Measurements from ENCODE around the gene PLGLB1. TPM values are rescaled to one million over a fixed set of nuclear protein-coding genes. Genes with fewer than 3 reads are reported as not detected.
"Not testable (repeated sequence)": the region's sequence is repeated elsewhere in the genome, so short reads cannot be mapped to it uniquely, and the experiment has no call there.

PLGLB1 gene
- 8.4 to 9.3 TPM (median 8.8 TPM) in 3 replicates for total RNA-seq

DNA sequence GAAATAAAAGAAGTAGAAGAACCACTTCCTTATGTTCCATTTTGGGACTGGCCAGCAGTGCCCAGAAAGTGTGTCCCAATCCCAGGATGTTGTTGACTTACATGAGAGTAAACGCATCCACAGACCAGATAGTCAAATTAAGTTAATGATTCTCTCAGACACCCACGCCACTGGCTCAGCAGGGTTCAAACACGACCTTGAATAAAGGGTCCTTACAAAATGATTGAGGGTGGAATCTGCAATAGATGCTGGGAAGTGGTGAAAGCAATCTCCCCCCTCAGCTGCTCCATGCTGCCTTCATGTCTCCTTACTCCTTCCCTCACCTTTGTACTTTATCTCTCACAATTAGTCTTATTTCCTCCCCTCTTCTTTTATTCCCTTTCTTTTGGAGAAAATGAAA, at the start of gene PLGLB1:
Gene PLGLB1, minus strand, starts transcription at position 101 of the 400 bp plus-strand sequence. Its CDS starts 61 bp downstream, at position 40.
- not testable (repeated sequence) for H3K27me3 Mint-ChIP-seq (ENCODE audit: low read depth); H3K4me1 Mint-ChIP-seq; H3K36me3 Mint-ChIP-seq; H3K9me3 Mint-ChIP-seq; H3K27ac Mint-ChIP-seq; DNase-seq (ENCODE audit: low spot score in 2 of 2, unreplicated experiment in 2 of 2); H3K4me3 Mint-ChIP-seq

DNA sequence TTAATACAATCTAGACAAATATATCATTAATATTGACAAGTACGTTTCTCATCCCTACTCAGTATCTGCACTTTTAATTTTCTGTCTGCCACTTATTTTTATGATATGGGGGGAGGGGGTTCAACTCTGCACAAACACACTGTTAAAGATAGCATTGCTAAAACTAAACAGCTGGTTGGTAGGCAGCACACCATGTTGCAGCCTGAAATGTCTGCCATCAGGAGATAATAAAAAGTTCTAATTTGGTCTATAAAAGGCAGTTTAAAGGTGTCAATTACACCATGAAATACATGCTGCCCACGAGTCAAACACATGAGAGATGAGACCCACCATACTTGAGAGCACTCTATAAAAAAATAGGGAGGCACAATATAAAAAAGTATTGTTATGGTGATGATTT, 42.7 kb upstream of the PLGLB1 start:
- not testable (repeated sequence) for DNase-seq (ENCODE audit: low spot score in 2 of 2, unreplicated experiment in 2 of 2); H3K9me3 Mint-ChIP-seq; H3K27ac Mint-ChIP-seq; H3K36me3 Mint-ChIP-seq; H3K4me3 Mint-ChIP-seq; H3K27me3 Mint-ChIP-seq (ENCODE audit: low read depth); H3K4me1 Mint-ChIP-seq

DNA sequence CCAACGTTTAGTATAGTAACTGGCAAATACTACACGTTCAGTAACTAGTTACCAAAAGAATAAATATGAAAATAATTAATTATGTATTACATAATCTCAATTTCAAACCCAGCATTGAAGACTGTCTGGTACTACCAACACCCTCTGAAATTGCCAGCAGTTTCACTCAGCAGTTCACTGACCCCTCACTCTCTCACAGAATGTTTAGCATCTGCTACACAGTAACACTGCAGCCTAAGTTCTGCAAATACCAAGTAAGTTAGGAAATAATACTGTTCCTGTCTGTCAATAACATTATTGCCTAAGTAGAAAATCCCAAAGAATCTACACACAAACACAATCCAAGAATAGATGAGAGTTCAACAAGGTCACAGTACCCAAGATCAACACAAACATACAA, 41.8 kb upstream of the PLGLB1 start:
- not testable (repeated sequence) for H3K4me3 Mint-ChIP-seq; H3K27ac Mint-ChIP-seq; H3K9me3 Mint-ChIP-seq; DNase-seq (ENCODE audit: low spot score in 2 of 2, unreplicated experiment in 2 of 2); H3K36me3 Mint-ChIP-seq; H3K4me1 Mint-ChIP-seq; H3K27me3 Mint-ChIP-seq (ENCODE audit: low read depth)

DNA sequence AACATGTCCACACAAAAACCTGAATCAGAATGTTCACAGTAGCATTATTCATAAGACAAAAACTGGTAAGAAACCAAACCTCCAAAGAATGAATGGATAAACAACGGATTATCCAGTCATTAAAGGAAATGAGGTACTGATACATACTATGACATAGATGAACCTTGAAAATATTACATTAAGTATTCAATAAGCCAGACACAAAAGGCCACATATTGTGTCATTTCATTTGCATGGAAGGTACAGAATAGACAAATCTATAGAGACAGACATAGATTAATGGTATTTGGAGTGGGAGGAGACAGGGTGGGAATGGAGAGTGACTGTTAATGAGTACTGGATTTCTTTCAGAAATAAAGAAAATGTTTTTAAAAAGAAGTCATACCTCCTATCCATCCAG, 39.9 kb upstream of the PLGLB1 start:
- H3K4me1 Mint-ChIP-seq; H3K27me3 Mint-ChIP-seq (ENCODE audit: low read depth); H3K9me3 Mint-ChIP-seq; H3K4me3 Mint-ChIP-seq; DNase-seq (ENCODE audit: low spot score in 2 of 2, unreplicated experiment in 2 of 2); H3K36me3 Mint-ChIP-seq; H3K27ac Mint-ChIP-seq: not testable (repeated sequence)

DNA sequence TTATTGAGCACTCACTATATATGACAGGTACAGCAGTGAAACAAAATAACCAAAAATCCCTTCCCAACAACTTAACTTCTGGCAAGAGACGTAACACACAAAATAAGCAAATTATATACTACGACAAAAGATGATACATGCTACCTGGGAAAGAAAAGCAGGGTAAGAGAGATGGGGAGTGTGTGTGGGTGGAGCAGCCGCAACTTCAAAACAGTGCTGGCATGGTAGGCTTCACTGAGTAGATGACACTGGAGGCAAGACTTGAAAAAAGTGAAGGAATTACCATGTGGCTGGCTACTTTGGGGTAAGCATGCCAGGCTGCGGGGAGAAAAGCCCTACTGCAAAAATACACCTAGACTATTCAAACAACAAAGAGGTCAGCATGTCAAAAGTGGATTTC, 36.0 kb upstream of the PLGLB1 start:
- H3K4me3 Mint-ChIP-seq; H3K9me3 Mint-ChIP-seq; H3K27ac Mint-ChIP-seq; H3K4me1 Mint-ChIP-seq; DNase-seq (ENCODE audit: low spot score in 2 of 2, unreplicated experiment in 2 of 2); H3K36me3 Mint-ChIP-seq; H3K27me3 Mint-ChIP-seq (ENCODE audit: low read depth): not testable (repeated sequence)

DNA sequence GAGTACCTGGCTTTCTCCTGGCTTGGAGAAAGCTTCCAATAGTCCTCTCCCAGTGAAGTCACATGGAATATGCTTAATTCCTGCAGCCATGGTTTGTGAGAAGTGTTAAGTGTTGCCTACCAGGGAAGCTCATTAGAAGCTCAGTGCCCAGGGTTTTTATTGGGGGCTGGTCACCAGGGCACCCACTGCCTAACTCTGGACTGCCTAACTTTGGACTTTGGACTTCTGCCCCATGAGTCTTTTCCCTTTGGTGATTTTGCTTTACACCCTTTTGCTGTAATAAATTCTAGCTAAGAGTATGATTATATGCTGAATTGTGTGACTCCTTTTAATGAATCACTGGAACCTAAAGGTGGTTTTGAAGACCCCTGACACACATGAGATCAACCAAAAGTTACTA, 35.2 kb upstream of the PLGLB1 start:
- DNase-seq (ENCODE audit: low spot score in 2 of 2, unreplicated experiment in 2 of 2); H3K36me3 Mint-ChIP-seq; H3K27me3 Mint-ChIP-seq (ENCODE audit: low read depth); H3K4me3 Mint-ChIP-seq; H3K27ac Mint-ChIP-seq; H3K4me1 Mint-ChIP-seq; H3K9me3 Mint-ChIP-seq: not testable (repeated sequence)

DNA sequence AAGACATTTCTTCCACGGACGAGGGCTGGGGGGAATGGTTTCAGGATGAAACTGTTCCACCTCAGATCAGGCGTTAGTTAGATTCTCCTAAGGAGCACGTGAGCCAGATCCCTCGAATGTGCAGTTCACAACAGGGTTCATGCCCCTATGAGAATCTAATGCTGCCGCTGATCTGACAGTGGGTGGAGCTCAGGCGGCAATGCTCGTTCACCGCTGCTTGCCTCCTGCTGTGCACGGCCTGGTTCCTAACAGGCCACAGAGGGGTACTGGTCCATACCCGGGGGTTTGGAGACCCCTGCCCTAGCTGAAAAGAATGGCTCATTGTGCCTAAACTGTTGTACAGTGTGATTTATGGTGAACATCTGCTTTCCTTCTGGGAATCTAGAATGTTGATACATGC, 34.8 kb upstream of the PLGLB1 start:
- not testable (repeated sequence) for H3K4me3 Mint-ChIP-seq; DNase-seq (ENCODE audit: low spot score in 2 of 2, unreplicated experiment in 2 of 2); H3K36me3 Mint-ChIP-seq; H3K27ac Mint-ChIP-seq; H3K4me1 Mint-ChIP-seq; H3K27me3 Mint-ChIP-seq (ENCODE audit: low read depth); H3K9me3 Mint-ChIP-seq

DNA sequence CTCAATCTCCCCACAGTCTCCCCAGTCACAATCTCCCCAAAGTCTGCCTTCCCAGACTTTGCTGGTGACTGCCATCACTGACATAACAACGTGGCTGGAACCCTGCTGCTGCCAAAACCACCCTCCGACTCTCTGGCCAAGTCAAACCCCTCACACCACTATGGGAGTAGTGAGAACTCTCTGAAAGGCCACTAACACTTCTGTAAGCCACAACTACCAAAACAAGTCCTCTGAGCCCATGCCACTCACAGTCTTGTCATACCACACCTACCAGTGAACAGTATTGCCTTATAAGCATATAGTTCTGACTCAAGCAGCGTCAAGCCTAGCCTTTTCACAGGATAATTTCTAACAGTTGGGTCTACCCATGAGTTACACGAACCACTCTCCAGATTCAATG, 32.7 kb upstream of the PLGLB1 start:
- H3K36me3 Mint-ChIP-seq; H3K27ac Mint-ChIP-seq; DNase-seq (ENCODE audit: low spot score in 2 of 2, unreplicated experiment in 2 of 2); H3K9me3 Mint-ChIP-seq; H3K4me1 Mint-ChIP-seq; H3K4me3 Mint-ChIP-seq; H3K27me3 Mint-ChIP-seq (ENCODE audit: low read depth): not testable (repeated sequence)

DNA sequence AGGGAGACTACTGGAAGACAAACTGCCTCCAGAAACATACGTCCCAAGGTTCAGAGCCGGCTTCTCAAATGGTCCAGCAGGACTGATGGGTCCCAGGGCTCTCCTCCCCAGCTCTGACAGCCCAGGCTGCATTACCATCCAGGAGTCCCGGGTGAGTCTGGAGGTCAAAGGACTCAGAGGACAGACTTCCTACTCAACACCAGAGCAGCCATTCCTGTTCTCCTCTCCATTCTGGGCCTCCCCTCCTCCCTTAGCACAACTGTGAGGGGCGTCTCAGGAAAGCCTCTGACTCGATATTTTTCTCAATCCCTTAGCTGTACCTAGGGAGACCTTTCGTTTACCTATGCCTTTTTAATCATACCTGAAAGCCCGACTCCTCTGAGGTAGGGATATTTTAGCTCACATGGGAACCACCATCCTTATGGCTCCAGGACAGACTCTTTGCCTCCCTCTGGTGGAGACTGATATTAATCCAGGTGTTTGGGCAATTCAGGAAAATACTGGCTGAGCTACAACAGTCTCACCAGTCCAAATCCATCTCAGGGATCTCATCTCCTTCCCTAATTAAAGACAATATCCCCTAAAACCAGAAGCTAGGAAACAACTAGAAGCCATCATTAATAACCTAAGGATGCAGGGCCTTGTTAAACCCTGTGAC, 19.8 kb upstream of the PLGLB1 start:
- H3K27ac Mint-ChIP-seq; H3K4me1 Mint-ChIP-seq; H3K27me3 Mint-ChIP-seq (ENCODE audit: low read depth); H3K4me3 Mint-ChIP-seq; DNase-seq (ENCODE audit: low spot score in 2 of 2, unreplicated experiment in 2 of 2); H3K36me3 Mint-ChIP-seq; H3K9me3 Mint-ChIP-seq: not testable (repeated sequence)

DNA sequence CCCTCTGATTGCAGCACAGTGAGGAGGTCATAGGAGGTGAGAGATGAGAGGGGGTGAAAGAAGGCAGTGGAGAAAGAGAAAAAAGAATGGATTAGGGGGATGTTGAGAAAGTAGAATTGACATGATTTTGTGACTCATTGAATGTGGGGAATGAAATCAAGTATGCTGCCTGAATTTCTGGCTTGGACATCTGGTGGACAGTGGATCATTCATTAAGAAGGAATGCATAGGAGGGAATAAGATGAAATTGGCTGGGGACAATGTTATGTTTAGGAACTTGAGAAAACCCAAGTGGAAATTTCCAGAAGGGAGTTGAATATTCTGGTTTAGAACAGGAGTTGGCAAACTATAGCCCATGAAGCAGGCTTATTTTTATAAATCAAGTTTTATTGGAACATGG, 7.0 kb upstream of the PLGLB1 start:
- H3K36me3 Mint-ChIP-seq; H3K27ac Mint-ChIP-seq; H3K9me3 Mint-ChIP-seq; H3K27me3 Mint-ChIP-seq (ENCODE audit: low read depth); H3K4me1 Mint-ChIP-seq; H3K4me3 Mint-ChIP-seq; DNase-seq (ENCODE audit: low spot score in 2 of 2, unreplicated experiment in 2 of 2): not testable (repeated sequence)

DNA sequence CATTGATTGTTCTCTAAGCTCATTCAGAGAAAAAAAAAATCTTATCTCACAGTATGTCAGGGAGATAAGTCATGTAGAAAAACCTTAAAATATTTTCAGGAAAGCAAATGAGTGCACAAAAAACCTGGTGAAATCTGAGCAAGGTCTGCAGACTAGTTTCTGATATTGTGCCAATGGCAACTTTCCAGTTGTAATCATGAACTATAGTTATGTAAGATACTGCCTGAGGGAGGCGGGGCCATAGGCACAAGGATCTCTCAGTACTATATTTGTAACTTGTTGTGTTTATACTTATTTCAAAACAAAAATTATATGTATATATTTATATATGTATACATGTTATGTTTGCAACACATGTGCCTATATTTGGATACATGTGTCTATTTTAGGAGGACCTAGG, 5.2 kb upstream of the PLGLB1 start:
- not testable (repeated sequence) for H3K9me3 Mint-ChIP-seq; H3K4me3 Mint-ChIP-seq; H3K27ac Mint-ChIP-seq; DNase-seq (ENCODE audit: low spot score in 2 of 2, unreplicated experiment in 2 of 2); H3K27me3 Mint-ChIP-seq (ENCODE audit: low read depth); H3K4me1 Mint-ChIP-seq; H3K36me3 Mint-ChIP-seq

DNA sequence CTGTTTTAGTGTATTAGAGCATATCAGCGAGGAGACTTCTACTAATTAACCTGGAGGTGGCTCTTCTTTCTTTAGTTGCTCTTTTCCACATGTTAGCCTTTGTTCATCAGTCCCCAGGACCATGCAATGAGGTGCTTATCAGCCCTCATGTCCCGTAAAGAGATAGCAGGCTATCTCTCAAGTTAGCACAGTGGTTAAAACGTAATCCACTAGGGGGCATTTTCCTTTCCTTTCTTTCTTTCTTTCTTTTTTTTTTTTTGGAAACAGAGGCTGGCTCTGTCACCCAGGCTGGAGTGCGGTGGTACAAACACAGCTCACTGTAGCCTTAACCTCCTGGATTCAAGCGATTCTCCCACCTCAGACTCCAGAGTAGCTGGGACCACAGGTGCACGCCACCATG, 4.3 kb upstream of the PLGLB1 start:
- not testable (repeated sequence) for H3K36me3 Mint-ChIP-seq; H3K4me1 Mint-ChIP-seq; H3K4me3 Mint-ChIP-seq; H3K27ac Mint-ChIP-seq; DNase-seq (ENCODE audit: low spot score in 2 of 2, unreplicated experiment in 2 of 2); H3K9me3 Mint-ChIP-seq; H3K27me3 Mint-ChIP-seq (ENCODE audit: low read depth)

DNA sequence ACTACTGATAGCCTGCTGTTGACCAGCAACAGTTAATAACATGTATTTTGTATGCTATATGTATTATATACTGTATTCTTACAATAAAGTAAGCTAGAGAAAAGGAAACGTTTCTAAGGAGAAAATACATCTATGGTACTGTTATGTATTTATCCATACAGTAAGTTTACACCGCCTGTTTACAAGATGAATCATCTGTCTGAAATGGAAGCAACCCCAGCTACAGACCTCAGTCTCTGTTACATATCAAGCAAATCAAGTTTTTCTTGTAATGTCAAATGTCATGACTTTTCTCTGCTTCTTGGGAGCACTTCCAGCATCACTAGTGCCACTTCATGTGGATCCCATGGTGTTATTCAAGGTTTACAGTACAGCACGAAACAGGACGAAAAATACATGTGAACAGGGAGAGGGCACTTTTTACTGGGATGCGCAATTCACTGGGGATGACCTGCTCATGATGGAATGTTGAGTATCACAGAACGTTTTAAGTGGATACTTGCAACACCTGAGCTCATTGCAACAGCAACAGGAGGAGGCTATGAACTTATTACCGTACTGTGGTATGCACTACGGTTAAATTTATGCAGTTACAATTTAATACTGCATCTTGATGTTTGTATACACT, 2.5 kb upstream of the PLGLB1 start:
- H3K36me3 Mint-ChIP-seq; DNase-seq (ENCODE audit: low spot score in 2 of 2, unreplicated experiment in 2 of 2); H3K4me1 Mint-ChIP-seq; H3K4me3 Mint-ChIP-seq; H3K27me3 Mint-ChIP-seq (ENCODE audit: low read depth); H3K9me3 Mint-ChIP-seq; H3K27ac Mint-ChIP-seq: not testable (repeated sequence)

DNA sequence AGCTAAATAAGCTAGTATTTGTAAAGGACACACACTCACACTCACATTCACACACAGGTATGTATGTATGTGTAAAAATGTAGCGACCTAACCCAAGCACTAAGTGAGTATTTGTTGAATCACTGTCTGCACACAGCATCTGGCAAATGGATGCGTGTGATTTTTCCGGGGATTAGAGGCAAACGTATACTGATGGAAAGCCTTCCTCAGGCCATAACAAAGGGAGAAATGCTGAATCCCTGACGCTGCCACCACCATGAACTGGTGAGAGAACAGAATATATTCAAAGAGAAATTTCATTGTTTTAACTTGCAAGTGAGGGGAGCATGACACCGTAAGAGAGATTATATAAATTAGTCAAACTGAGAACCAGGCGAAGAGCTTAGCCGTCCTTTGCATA, 601 bp downstream of the PLGLB1 start:
- H3K9me3 Mint-ChIP-seq; H3K27me3 Mint-ChIP-seq (ENCODE audit: low read depth); DNase-seq (ENCODE audit: low spot score in 2 of 2, unreplicated experiment in 2 of 2); H3K4me3 Mint-ChIP-seq; H3K36me3 Mint-ChIP-seq; H3K4me1 Mint-ChIP-seq; H3K27ac Mint-ChIP-seq: not testable (repeated sequence)

DNA sequence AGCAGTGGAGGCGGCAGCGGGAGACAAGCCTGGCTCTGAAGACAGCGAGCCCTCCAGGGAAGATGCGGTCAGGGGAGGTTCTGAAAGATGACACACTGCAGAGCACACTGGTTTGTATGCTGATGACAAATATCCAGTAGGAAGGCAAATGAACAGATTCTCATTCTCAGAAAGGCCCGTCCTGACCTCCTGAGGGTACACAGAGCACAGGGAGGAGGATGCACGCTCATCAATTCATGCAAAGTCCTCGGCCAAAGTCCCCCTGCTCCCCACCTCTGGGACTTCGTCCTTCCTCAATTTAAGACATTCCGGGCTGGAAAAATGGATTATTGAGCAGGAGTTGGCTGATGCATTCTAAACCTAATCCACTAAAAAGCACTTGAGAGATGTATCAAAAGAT, 2.6 kb downstream of the PLGLB1 start:
- H3K9me3 Mint-ChIP-seq; H3K36me3 Mint-ChIP-seq; H3K4me1 Mint-ChIP-seq; DNase-seq (ENCODE audit: low spot score in 2 of 2, unreplicated experiment in 2 of 2); H3K27me3 Mint-ChIP-seq (ENCODE audit: low read depth); H3K27ac Mint-ChIP-seq; H3K4me3 Mint-ChIP-seq: not testable (repeated sequence)
